ENCODE measurements around the gene SHFL.
A peak's percentile ranks its signal among the peaks of the same experiment; 100 is the strongest.

Gene SHFL

DNA sequence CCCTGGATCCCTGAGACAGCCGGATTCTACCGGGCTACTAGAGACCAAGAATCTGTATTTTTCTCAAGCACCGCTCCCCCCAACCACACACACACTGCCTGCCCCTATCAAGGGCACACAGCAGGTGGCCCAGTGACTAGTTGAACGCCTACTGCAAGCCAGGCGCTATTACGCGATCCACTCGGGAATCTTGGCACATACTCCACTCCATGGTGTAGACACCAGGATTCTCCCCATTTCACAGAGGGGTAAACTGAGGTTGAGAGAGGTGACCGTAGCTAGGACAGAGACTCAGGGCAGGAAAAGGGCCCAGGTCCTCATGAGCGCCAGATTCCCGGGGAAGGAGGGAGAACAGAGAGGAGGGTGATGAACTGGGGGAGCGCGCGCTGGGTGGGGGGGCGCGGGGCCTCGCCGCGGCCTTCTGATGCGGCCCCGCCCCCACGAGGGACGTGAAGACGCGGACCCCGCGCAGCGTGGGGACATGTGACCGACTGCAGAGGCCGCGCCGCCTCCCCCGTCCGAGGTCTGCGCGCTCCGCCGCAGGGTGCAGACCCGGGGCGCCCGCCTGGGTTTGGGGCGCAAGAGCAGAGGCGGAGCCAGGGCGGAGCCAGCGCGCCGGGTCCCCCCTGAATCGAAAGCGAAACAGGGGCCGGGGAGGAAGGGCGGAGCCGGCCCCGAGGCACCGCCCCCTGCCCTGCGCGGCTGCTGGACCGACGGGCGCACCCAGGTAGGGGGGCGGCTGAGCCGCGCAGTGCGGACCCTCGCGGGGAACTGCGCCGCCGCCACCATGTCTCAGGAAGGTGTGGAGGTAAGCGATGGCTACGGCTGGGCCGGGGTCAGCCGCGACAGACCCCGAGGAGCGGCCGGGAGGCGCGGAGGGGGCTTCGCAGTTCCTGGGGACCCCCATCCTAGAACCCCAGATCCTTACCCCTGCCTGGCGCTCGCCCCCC lies at the start of gene SHFL:
TSS of gene SHFL (plus strand) at position 677 of the 950 bp plus-strand sequence. CDS start at position 788, 111 bp downstream.
- DNase-seq (ENCODE audit: low spot score): peak; percentile 39

DNA sequence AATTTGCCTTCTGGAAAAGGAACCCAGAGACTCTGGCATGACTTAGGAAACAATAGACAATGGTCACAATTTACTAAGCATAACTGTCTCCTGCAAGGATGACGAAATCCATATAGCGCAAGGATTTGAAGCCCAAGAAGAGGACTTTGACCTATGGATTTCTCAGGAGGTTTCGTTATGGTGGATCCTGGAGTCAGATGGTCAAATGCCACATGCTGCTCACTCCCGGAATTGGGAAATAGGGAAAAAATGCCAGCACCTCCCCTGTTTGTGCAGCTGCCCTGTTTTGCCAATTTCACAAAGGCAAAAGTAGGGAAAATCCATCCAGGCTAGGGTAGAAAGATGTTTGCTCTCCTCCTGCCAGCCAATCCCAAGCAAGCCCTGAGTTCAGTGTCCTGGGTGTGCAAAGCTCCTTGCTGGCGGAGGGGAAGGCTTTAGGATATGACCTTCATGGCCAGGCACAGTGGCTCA lies 49.5 kb upstream of the SHFL start:
- no peak for DNase-seq (ENCODE audit: low spot score)

DNA sequence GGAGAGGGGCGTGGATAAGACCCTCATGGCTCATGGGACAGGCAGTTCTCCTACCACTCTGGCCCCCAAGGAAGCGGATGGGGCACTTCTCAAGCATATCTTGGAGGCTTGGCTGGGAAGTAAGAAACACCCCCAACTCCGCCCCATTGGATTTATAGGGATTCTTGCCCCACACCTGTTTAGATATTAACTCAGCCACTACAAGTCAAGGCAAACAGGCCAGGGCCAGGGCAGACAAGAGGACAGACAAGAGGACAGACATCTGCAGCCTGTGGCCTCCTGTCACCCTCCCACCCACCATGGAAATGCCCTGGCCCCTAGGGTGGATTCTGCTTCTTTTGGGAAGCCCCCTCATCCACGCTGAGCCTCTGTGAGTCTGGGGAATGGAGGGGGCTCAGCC lies 48.8 kb upstream of the SHFL start:
- DNase-seq (ENCODE audit: low spot score): no peak

DNA sequence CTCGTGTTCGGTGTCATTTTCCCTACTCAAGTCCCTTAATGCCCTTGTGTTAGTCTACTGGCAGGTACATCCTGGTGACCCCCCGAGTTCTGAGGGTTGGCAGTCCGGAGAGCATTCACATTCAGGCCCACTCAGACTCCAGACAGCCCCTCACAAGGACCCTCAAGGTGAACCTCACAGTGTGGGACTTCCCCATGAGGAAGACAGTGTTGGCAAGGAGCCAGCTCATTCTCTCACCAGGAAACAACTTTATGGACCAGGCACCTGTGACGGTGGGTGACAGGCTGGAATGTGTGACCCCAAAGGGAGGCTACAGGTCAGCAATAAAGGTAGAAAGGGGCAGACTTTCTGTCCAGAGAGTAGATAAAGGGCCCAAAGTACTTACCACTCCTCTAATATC lies 48.3 kb upstream of the SHFL start:
- DNase-seq (ENCODE audit: low spot score): no peak

DNA sequence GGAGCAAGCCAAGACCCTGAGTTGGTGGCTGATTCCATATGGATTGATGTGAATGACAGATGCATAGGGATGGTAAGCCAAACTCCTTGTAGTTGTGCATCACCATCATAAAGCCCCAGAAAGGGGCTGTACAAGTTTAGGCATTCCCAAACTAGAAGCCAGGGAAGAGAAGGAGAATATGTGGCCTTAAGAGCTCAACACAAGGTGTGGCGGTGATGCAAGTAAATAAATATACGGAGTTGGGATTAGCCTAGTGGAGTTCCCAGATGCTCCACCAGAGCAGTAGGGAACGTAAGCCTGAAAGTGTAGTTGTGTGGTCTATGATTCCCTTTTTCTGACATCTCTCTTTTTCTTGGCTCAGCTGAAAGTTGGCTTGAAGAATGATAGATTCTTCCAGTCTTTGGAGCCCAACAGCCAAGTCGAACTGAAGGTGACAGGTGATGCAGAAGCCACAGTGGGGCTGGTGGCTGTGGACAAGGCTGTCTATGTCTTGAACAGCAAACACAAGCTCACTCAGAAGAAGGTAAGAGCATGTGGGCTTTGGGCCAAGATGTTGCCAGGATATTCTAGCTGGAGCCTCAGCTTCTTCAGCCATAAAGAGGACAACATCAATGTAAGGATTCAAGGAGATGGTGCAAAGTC lies 42.7 kb upstream of the SHFL start:
- DNase-seq (ENCODE audit: low spot score): no peak

DNA sequence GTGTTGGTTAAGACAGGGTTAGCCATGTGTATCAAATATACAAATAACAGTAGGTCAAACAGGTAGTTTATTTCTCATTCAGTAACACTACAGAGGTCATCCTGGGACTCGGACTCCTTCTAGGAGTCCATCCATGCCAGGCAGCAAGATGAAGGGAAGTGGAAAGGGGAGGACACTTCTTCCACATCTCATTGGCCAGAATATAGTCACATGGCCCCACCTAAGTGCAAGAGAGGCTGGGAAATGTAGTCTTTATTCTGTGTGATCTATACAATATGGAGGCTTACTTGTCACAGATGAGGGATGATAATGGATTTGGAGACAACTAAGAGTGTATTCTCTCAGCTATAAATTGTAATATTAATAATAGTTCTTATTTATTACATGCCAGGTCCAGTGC lies 41.7 kb upstream of the SHFL start:
- DNase-seq (ENCODE audit: low spot score): no peak

DNA sequence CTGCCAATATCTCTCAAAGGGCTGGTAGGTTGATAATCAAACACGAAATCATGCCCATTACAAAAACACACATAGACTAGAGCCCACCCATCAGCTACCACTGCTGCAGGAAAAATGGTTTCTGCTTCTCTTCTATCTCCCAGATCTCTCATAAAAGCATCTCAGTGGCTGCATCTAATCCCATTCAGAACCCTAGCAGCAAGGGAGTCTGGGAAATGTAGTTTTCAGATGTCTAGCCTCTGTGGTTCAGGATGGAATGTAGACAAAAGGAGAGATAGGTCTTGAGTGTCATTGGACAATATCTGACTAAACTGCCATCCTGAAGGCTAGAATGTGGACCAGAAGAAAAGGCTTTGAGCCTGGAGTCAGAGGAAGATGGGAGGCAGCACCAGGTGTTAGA lies 40.7 kb upstream of the SHFL start:
- no peak for DNase-seq (ENCODE audit: low spot score)

DNA sequence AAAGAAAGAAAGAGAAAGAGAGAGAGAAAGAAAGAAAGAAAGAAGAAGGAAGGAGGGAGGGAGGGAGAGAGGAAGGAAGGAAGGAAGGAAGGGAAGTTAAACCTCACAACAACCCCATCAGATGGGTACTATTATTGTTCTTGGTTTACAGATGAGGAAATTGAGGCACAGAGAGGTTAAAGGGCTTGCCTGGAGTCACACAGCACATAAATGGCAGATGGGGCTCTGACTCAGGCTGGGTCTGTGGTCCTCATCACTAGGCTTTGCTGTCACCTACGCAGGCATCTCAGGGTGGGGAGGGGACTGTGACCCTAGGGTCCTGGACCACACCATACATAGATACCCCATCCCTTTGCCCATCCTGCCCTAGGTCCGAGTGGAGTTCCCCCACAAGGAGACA lies 36.5 kb upstream of the SHFL start:
- DNase-seq (ENCODE audit: low spot score): no peak

DNA sequence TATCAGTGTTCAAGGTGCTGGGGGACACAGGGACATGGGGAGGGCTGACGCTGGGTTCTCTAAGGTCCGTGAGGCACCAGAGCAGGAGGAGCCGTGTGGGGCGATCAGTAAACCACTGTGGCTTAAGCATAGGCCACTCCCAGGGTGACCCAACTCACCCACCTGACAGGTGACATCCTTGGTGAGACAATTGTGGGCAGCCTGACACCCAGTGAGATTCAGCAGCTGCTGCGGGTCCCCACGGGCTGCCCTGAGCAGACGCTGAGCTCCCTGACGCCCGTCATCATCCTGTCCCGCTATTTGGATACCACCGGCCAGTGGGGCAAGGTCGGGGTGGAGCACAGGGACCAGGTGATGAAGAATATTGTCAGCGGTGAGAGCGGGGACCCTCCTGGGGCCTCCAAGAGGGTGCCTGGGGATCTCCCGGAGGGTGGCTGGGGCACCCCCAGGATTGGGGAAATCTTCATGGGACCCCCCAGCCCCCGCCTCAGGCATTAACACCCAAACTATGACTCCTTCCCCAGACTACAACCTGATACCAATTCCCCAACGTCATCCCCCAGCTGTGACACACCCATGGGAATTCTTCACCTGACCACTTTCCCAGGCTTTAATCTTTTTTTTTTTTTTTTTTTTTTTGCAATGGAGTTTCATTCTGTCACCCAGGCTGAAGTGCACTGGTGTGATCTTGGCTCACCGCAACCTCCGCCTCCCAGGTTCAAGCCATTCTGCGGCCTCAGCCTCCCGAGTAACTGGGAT lies 33.3 kb upstream of the SHFL start:
- no peak for DNase-seq (ENCODE audit: low spot score)

DNA sequence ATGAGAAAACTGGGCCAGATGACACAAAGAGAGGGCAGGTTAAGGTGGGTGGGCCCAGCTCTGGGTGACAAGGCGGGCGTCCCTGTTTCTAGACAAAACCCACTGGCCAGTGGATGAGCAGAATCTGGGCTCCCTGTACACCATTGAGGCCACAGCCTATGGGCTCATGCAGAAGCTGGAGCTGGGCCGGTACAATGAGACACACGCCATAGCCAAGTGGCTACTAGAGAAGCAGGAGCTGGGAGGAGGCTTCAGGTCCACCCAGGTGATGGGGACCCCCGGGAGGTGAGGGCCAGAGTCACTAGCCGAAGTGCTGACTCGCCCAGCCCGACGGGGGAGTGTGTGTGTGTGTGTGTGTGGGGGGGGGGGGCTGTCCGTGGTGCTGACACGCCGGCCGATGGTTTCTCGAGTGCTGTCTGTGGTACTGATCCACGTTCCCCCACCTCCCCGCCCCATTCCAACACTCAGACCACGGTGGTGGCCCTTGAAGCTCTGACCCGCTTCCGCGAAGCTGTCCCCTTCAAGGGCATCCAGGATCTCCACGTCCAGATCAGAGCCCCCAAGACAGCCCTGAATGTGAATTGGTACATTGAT lies 24.3 kb upstream of the SHFL start:
- no peak for DNase-seq (ENCODE audit: low spot score)

DNA sequence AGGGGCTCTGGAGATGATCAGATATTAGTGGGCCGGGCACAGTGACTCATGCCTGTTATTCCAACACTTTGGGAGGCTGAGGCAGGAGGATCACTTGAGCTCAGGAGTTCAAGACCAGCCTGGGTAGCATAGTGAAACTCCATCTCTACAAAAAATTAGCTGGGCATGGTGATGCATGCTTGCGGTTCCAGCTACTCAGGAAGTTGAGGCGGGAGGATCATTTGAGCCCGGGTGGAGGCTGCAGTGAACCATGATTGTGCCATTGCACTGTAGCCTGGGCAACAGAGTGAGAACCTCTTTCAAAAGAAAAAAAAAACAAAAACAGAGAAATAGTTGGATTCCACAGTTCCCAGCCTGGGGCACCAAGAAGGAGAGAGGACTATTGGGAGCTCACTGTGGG lies 17.9 kb upstream of the SHFL start:
- no peak for DNase-seq (ENCODE audit: low spot score)

DNA sequence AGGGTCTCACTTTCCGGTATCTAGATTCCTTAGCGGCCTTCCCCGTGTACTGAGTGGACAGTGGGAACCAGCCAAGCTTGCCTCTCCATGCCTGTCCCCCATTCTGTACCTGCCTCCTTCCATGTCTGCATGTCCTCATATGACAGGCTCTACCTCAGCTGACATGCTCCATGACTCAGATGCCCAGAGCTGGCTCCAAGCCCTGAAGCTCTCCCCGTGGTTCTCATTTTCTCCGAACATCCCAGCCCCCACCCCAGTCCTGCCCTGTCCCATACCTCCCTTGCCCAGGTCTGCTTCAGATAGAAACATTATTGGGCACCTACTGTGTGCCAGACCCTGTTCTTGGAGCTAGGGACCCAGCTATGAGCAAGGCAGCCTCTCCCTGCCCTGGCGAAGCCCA lies 17.1 kb upstream of the SHFL start:
- DNase-seq (ENCODE audit: low spot score): no peak

DNA sequence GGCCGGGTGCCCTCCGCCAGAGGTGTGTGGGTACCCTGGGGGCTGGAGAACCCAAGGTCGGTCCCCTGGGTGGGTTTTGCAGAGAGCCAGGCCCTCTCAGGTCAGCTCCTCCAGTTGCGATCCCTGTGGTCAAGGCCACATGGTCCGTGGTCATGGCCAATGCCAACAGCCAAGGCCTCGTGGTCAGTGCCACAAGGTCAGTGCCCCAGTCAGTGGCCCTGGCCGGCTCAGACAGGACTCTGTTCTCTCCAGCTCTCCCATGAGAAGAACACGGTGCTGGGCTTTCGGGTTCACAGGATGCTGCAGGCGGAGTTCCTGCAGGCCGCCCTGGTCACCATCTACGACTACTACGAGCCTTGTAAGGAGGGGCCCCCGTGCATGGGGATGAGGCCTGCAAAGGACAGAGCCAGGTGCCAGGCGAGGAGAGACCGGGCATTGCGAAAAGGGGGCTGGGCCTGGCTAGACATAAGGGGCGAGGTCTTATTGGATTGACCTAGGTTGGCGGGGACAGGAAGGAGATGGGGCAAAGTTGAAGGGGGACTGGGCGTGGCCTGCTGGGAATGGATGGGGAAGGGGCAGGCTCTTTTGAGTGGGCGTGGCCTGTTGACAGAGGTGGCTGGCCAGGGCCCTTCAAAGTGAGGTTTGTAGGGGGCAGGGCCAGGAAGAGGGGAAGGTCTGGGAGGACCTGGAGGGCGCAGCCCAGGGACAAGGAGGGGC lies 15.2 kb upstream of the SHFL start:
- no peak for DNase-seq (ENCODE audit: low spot score)

DNA sequence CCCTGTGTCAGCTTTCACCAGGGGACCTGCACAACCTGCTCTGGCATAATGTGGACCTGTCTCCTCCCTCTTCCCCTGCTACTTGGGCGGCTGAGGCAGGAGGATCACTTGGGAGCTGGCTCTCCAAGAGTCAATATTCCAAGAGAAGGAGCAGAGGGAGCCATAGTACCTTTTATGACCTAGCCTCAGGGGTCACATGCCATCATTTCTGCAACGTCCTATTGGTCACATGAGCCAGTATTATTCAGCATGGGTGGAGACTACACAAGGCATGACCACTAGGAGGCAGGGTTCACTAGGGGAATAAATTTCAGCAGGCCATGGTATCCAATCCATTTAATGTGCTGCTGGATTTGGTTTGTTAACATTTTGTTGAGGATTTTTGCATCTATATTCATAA lies 12.0 kb upstream of the SHFL start:
- DNase-seq (ENCODE audit: low spot score): no peak

DNA sequence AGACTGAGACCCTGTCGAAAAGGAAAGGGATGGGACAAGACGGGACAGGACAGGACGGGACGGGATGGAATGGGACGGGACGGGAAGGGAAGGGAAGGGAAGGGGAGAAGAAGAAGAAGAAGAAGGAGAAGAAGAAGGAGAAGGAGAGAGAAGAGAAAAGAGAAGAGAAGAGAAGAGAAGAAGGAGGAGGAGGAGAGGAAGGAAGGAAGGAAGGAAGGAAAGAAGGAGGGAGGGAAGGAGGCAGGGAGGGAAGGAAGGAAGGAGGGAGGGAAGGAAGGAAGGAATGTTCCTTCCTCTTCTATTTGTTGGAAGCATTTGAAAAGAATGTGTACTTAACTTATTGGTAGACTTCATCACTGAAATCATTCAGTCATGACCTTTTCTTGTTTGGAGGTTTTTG lies 9.6 kb upstream of the SHFL start:
- DNase-seq (ENCODE audit: low spot score): no peak

DNA sequence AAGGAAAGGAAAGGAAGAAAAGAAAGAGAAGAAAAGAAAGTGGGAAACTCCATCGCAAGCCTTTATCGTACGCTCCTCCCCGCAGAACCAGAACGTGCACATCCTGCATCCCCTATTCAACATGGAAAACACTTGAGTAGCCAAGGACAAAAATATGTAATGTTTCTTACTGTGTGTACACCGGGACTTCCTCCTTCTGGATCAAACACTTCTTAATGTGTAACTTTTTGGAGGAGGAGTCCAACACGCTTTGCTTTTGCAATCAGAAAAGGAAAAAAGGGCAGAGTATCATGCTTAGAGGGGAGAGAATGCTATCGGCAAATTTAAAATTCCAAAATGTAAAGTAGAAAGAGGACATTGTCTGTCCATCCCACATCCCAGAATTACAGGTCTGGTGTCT lies 7.8 kb upstream of the SHFL start:
- no peak for DNase-seq (ENCODE audit: low spot score)

DNA sequence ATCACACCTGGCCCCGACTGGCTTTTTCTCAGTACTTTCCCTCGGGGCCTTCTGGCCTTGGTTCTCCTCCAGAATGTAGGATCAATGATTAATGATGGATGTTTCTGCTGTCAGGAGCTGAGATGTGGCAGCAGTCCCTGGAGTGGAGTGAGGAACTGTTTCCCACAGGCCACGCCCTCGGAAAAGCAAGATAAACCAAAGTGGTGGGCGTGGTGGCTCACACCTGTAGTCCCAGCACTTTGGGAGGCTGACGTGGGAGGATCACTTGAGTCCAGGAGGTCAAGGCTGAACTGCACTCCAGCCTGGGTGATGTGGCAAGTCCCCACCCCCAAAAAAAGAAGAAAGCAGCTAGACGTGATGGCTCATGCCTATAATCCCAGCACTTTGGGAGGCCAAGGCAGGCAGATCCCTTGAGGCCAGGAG lies 7.1 kb upstream of the SHFL start:
- DNase-seq (ENCODE audit: low spot score): no peak

DNA sequence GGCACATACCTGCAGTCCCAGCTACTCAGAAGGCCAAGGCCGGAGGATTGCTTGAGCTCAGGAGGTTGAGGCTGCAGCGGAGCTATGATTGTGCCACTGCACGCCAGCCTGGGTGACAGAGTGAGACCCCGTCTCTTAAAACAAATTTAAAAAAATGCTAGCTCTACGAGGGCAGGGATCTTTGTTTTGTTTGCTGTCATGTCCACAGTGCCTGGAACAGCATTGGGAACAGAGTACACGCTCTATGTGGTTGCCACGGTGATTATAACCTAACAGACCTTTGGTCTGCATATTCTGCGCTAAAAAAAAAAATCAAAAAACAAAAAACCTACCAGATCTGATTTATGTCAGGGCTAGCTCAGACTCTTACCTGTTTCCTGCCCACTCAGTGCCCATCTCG lies 2.2 kb upstream of the SHFL start:
- DNase-seq (ENCODE audit: low spot score): no peak

DNA sequence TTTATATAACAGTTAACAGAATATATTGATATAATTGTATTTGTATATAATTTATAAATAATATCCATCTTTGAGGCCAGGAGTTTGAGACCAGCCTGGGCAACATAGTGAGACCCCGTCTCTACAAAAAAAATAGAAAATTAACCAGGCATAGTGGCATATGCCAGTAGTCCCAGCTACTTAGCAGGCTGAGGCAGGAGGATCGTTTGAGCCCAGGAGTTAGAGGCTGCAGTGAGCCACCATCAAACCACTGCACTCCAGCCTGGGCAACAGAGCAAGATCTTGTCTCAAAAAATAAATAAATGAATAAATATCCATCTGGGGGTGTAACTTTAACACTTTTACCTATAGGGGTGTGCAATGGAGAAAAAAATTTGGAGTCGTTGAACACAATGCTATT lies 1.3 kb upstream of the SHFL start:
- DNase-seq (ENCODE audit: low spot score): no peak

DNA sequence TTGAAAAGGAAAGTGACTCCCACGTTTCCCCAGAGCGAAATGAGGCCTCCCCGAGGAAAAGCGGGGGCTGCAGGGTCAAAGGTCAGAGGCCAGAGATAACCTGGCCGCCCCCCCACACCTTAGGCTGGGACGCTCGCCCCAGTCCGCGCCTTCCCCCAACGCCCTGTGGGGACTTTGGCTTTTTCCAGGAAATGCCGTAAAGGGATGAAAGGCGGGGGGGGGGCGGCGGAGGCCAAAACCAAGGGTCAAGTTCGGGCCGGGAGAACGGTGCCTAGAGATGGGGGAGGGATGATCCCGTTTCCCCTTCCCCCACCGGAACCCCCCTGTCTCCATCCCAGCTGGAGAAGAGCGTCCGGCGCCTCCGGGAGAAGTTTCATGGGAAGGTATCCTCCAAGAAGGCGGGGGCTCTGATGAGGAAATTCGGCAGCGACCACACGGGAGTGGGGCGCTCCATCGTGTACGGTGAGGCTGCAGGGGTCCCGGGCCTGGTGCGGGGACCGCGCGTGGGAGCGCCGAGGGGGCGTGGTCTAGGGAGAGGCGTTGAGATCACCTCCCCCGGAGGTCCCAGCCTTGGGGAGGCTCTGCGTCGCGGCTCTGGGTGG lies 575 bp downstream of the SHFL start:
- no peak for DNase-seq (ENCODE audit: low spot score)

Data from pons (tissue), 1 donor.